ENCODE data around the gene CETN2.

Gene CETN2

GRCh38 chrX:152813206-152813605 is 17.4 kb downstream of the CETN2 start:
- no peaks in the 10 kb centered on the region for H3K9me3 ChIP-seq (replicated peaks; ENCODE audit: insufficient read depth, low read length)
- no peaks in the 10 kb centered on the region for H3K27me3 ChIP-seq (replicated peaks; ENCODE audit: insufficient read depth, low read length)
- H3K9ac ChIP-seq (ENCODE audit: low read length) = no peak overlapping the region

GRCh38 chrX:152810403-152810802 is 20.2 kb downstream of the CETN2 start:
- Histone ChIP-seq H3K9ac (ENCODE audit: low read length) (no peak overlapping the region), H3F3A (ENCODE audit: insufficient read depth, low read length) (no peaks in the 10 kb centered on the region), H3K36me3 (replicated peaks; ENCODE audit: insufficient read depth, low read length) (no peaks in the 10 kb centered on the region), H3K4me3 (ENCODE audit: low read length) (no peak overlapping the region), H3K27ac (ENCODE audit: low read length) (no peak overlapping the region), H3K27me3 (replicated peaks; ENCODE audit: insufficient read depth, low read length) (no peaks in the 10 kb centered on the region), H3K79me2 (ENCODE audit: low read length) (no peaks in the 10 kb centered on the region), H2AFZ (ENCODE audit: low read length) (no peak overlapping the region), H4K20me1 (ENCODE audit: insufficient read depth, low read length) (no peaks in the 10 kb centered on the region), H3K9me3 (replicated peaks; ENCODE audit: insufficient read depth, low read length) (no peaks in the 10 kb centered on the region), H3K4me1 (ENCODE audit: low read length) (no peaks in the 10 kb centered on the region), H3K4me2 (ENCODE audit: low read depth, low read length) (no peak overlapping the region), H3K9me2 (replicated peaks; ENCODE audit: insufficient read depth, low read length) (no peaks in the 10 kb centered on the region)
- TF ChIP-seq EZH2 (optimal IDR thresholded peaks at IDR 0.05; ENCODE audit: low read depth, low read length) (no peak), CTCF (IDR thresholded peaks at IDR 0.05; ENCODE audit: low read length) (no peak), EZH2phosphoT487 (IDR thresholded peaks at IDR 0.05; ENCODE audit: low read length) (no peak)
- DNase-seq = no peak

More at GRCh38 chrX:152813206-152813605, 17.4 kb downstream of the CETN2 start:
- Histone ChIP-seq H3K36me3 (replicated peaks; ENCODE audit: insufficient read depth, low read length) (no peaks in the 10 kb centered on the region), H3K79me2 (ENCODE audit: low read length) (no peaks in the 10 kb centered on the region), H3F3A (ENCODE audit: insufficient read depth, low read length) (no peaks in the 10 kb centered on the region), H3K9me2 (replicated peaks; ENCODE audit: insufficient read depth, low read length) (no peaks in the 10 kb centered on the region), H3K27ac (ENCODE audit: low read length) (no peak overlapping the region), H2AFZ (ENCODE audit: low read length) (no peak overlapping the region), H3K4me3 (ENCODE audit: low read length) (no peak overlapping the region), H4K20me1 (ENCODE audit: insufficient read depth, low read length) (no peaks in the 10 kb centered on the region), H3K4me2 (ENCODE audit: low read depth, low read length) (peak overlapping the region; percentile 0; the same call in 1 of the 2 replicates), H3K4me1 (ENCODE audit: low read length) (no peaks in the 10 kb centered on the region)
- TF ChIP-seq CTCF (IDR thresholded peaks at IDR 0.05; ENCODE audit: low read length) (no peak), EZH2phosphoT487 (IDR thresholded peaks at IDR 0.05; ENCODE audit: low read length) (no peak), EZH2 (optimal IDR thresholded peaks at IDR 0.05; ENCODE audit: low read depth, low read length) (no peak)
- no peak for DNase-seq

- Histone ChIP-seq H3K36me3 (replicated peaks; ENCODE audit: insufficient read depth, low read length) (no peaks in the 10 kb centered on the region), H3K4me3 (ENCODE audit: low read length) (no peak overlapping the region), H3K9me3 (replicated peaks; ENCODE audit: insufficient read depth, low read length) (no peaks in the 10 kb centered on the region), H2AFZ (ENCODE audit: low read length) (no peak overlapping the region), H3K9me2 (replicated peaks; ENCODE audit: insufficient read depth, low read length) (no peaks in the 10 kb centered on the region), H3K27me3 (replicated peaks; ENCODE audit: insufficient read depth, low read length) (no peaks in the 10 kb centered on the region), H3K9ac (ENCODE audit: low read length) (no peak overlapping the region), H4K20me1 (ENCODE audit: insufficient read depth, low read length) (no peaks in the 10 kb centered on the region), H3K27ac (ENCODE audit: low read length) (no peak overlapping the region), H3K4me1 (ENCODE audit: low read length) (no peaks in the 10 kb centered on the region), H3F3A (ENCODE audit: insufficient read depth, low read length) (no peaks in the 10 kb centered on the region), H3K4me2 (ENCODE audit: low read depth, low read length) (no peak overlapping the region), H3K79me2 (ENCODE audit: low read length) (no peaks in the 10 kb centered on the region)
- DNase-seq = no peak
- no peak for TF ChIP-seq EZH2 (optimal IDR thresholded peaks at IDR 0.05; ENCODE audit: low read depth, low read length)
- TF ChIP-seq EZH2phosphoT487 (IDR thresholded peaks at IDR 0.05; ENCODE audit: low read length) = no peak
- TF ChIP-seq CTCF (IDR thresholded peaks at IDR 0.05; ENCODE audit: low read length) = no peak
Observed at GRCh38 chrX:152806035-152806434, 24.5 kb downstream of the CETN2 start.
